K562 (cell line): ENCODE data around the gene HLCS. TPM values are rescaled to one million over a fixed set of nuclear protein-coding genes. Genes with fewer than 3 reads are reported as not detected.
A peak's percentile ranks its signal among the peaks of the same experiment; 100 is the strongest.

Experiments used
- ATF7 ChIP-seq: fragments of 450-650 bp; IDR thresholded peaks from 2 replicates; pipeline ENCODE4 v1.7.1; 2014; ENCODE audit warnings: mild to moderate bottlenecking, moderate library complexity
- CBFA2T2 ChIP-seq: fragments of 450-650 bp; conservative IDR thresholded peaks from 2 replicates; pipeline ENCODE4 v1.6.1; 2017; ENCODE audit warnings: mild to moderate bottlenecking
- EP300 ChIP-seq: IDR thresholded peaks from 2 replicates; pipeline ENCODE4 v1.6.1; 2012; ENCODE audit warnings: low read length, improper control_type of control experiment
- HDAC8 ChIP-seq: fragments of 450-650 bp; IDR thresholded peaks from 2 replicates; pipeline ENCODE4 v1.6.1; 2016; ENCODE audit warnings: mild to moderate bottlenecking, missing genetic modification characterization, moderate library complexity, missing compliant biosample characterization
- IFI16 ChIP-seq: fragments of 250-450 bp; sonication (Bioruptor Pico); IDR thresholded peaks from 2 replicates; pipeline ENCODE4 v2.1.2; 2022; ENCODE audit warnings: mild to moderate bottlenecking, inconsistent platforms
- KLF16 ChIP-seq: IDR thresholded peaks from 2 replicates; pipeline ENCODE4 v1.6.1; 2016; ENCODE audit warnings: antibody characterized with exemption
- L3MBTL2 ChIP-seq: fragments of 450-650 bp; IDR thresholded peaks from 2 replicates; pipeline ENCODE4 v1.6.1; 2016; ENCODE audit warnings: mild to moderate bottlenecking, moderate library complexity
- NBN ChIP-seq: fragments of 450-650 bp; IDR thresholded peaks from 2 replicates; pipeline ENCODE4 v1.6.1; 2016; ENCODE audit warnings: low read depth, mild to moderate bottlenecking
- RBM25 ChIP-seq: fragments of 200-400 bp; formaldehyde crosslinking; IDR thresholded peaks from 2 replicates; pipeline ENCODE4 v1.6.1; 2018; ENCODE audit warnings: low read length, low read depth, moderate library complexity; ENCODE audit not compliant: severe bottlenecking
- STAT6 ChIP-seq: sonication (generic); formaldehyde crosslinking; IDR thresholded peaks from 2 replicates; pipeline ENCODE4 v1.8.1; 2023; ENCODE audit warnings: mild to moderate bottlenecking, missing genetic modification reagents
- TBL1XR1 ChIP-seq, 2 experiments: IDR thresholded peaks; 2 replicates each; pipeline ENCODE4 v1.6.1; 2012; ENCODE audit warnings: improper control_type of control experiment in 2 of 2, low read length in 2 of 2, mild to moderate bottlenecking in 1 of 2
- TEAD1 ChIP-seq, 2 experiments: fragments of 450-650 bp in 1 of 2; sonication (generic) in 1 of 2; formaldehyde crosslinking; IDR thresholded peaks; 2 replicates each; pipeline versions ENCODE4 v1.4.0 to v1.8.0; 2020 to 2022; ENCODE audit warnings: mild to moderate bottlenecking in 2 of 2, missing genetic modification reagents in 1 of 2
- ZBED1 ChIP-seq: IDR thresholded peaks from 2 replicates; pipeline ENCODE4 v1.6.1; 2014
- ZNF224 ChIP-seq: sonication (generic); formaldehyde crosslinking; IDR thresholded peaks from 2 replicates; pipeline ENCODE4 v1.8.0; 2022; ENCODE audit warnings: mild to moderate bottlenecking, missing genetic modification reagents
- ZNF239 ChIP-seq: fragments of 250-450 bp; sonication (Bioruptor Pico); IDR thresholded peaks from 2 replicates; pipeline ENCODE4 v1.4.0; 2020; ENCODE audit warnings: mild to moderate bottlenecking
- ZNF347 ChIP-seq: fragments of 450-650 bp; formaldehyde crosslinking; IDR thresholded peaks from 2 replicates; pipeline ENCODE4 v1.4.0; 2020; ENCODE audit warnings: low read depth, mild to moderate bottlenecking, moderate library complexity
- ZNF354B ChIP-seq: fragments of 250-450 bp; sonication (Bioruptor Pico); IDR thresholded peaks from 2 replicates; pipeline ENCODE4 v1.4.0; 2020
- ZNF507 ChIP-seq: conservative IDR thresholded peaks from 2 replicates; pipeline ENCODE4 v1.6.1; 2017; ENCODE audit warnings: missing genetic modification characterization, missing compliant biosample characterization
- polyA plus RNA-seq, 8 experiments: library from polyadenylated mRNA; depleted of rRNA in 4 of 8; stranded (reverse) in 5 of 8; unstranded in 3 of 8; fragments of >200 nt; fragmentation: Nextera tagmentation in 2 of 8; fragmentation: Illumina TruSeq in 1 of 8; extraction: Ambion mirVana in 2 of 8; extraction: Trizol in 1 of 8; gene quantifications; 2 replicates each; pipeline versions ENCODE4 v1.2.1 to v1.2.3, GENCODE V29; 2011 to 2014; ENCODE audit warnings: inconsistent platforms in 1 of 8, missing spikeins in 1 of 8
- total RNA-seq, 7 experiments: library from RNA; depleted of rRNA in 6 of 7; stranded (reverse); fragments of >200 nt in 6 of 7; fragmentation: Illumina TruSeq in 2 of 7; extraction: Trizol in 2 of 7; gene quantifications; 2 replicates each; pipeline versions ENCODE4 v1.2.1 to v1.2.3, GENCODE V29; 2011 to 2021; ENCODE audit warnings: low replicate concordance in 1 of 7
- TF ChIP-seq, protein P1 (sequence below): fragments of 250-450 bp; sonication (Bioruptor Pico); IDR thresholded peaks from 2 replicates; pipeline ENCODE4 v1.5.0; 2021
- TF ChIP-seq, protein P2 (sequence below), 2 experiments: fragments of 250-450 bp in 1 of 2; fragments of 450-650 bp in 1 of 2; sonication (Bioruptor Pico) in 1 of 2; IDR thresholded peaks; 2 replicates each; pipeline versions ENCODE4 v1.6.1 to v1.8.0; 2016 to 2021; ENCODE audit warnings: mild to moderate bottlenecking in 2 of 2, moderate library complexity in 2 of 2, missing compliant biosample characterization in 1 of 2, missing genetic modification characterization in 1 of 2
- TF ChIP-seq, protein P3 (sequence below): fragments of 450-650 bp; IDR thresholded peaks from 2 replicates; pipeline ENCODE4 v1.6.1; 2018; ENCODE audit not compliant: partially characterized antibody

Gene HLCS
- total and polyA plus RNA-seq, 9 of the 15 experiments (the other 6 are each of a cell fraction or from before 2014, with no cell fraction given) = 3.0 to 21.5 (median 17.1) TPM

- TF ChIP-seq STAT6 (CRISPR knock-in tag) = no peak
- TF ChIP-seq EP300 = peak; percentile 42; the same call in 1 of the 2 replicates
- TF ChIP-seq, protein P1, sequence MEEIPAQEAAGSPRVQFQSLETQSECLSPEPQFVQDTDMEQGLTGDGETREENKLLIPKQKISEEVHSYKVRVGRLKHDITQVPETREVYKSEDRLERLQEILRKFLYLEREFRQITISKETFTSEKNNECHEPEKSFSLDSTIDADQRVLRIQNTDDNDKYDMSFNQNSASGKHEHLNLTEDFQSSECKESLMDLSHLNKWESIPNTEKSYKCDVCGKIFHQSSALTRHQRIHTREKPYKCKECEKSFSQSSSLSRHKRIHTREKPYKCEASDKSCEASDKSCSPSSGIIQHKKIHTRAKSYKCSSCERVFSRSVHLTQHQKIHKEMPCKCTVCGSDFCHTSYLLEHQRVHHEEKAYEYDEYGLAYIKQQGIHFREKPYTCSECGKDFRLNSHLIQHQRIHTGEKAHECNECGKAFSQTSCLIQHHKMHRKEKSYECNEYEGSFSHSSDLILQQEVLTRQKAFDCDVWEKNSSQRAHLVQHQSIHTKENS (CRISPR knock-in tag) = peak; percentile 72; the same call in 1 of the 2 replicates
- TF ChIP-seq KLF16 = peak; percentile 57; the same call in 1 of the 2 replicates
- TF ChIP-seq, protein P2, sequence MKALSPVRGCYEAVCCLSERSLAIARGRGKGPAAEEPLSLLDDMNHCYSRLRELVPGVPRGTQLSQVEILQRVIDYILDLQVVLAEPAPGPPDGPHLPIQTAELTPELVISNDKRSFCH (CRISPR knock-in tag; IDR thresholded peaks at IDR 0.05) = no peak
- TF ChIP-seq, protein P2 (tag; IDR thresholded peaks at IDR 0.05) = no peak
- TF ChIP-seq L3MBTL2 = peak; percentile 44
- 0 out of 4 replicates have a peak, but pooled peaks of 1 of the 2 experiments have one; percentile 49 for TF ChIP-seq TEAD1 (CRISPR knock-in tag; IDR thresholded peaks at IDR 0.05)
- TF ChIP-seq ZNF347 (CRISPR knock-in tag) = no peak
- no peak for TF ChIP-seq CBFA2T2
- TF ChIP-seq RBM25 = no peak
- no peak for TF ChIP-seq ZNF239 (CRISPR knock-in tag)
- no peak for TF ChIP-seq HDAC8 (tag)
- TF ChIP-seq NBN = 0 out of 2 replicates have a peak, but pooled peaks have one; percentile 60
- no peak for TF ChIP-seq IFI16
- TF ChIP-seq ZBED1 = no peak
- TF ChIP-seq ZNF507 (tag) = no peak
- TF ChIP-seq TBL1XR1 (IDR thresholded peaks at IDR 0.05; ENCODE audit: low read length in 2 of 2) = peak in 1 of 2 experiments; percentile 68; a peak in 2 of 4 replicates
- no peak for TF ChIP-seq ZNF224 (CRISPR knock-in tag)
- TF ChIP-seq ZNF354B = no peak
- TF ChIP-seq ATF7 = peak; percentile 81
- TF ChIP-seq, protein P3, sequence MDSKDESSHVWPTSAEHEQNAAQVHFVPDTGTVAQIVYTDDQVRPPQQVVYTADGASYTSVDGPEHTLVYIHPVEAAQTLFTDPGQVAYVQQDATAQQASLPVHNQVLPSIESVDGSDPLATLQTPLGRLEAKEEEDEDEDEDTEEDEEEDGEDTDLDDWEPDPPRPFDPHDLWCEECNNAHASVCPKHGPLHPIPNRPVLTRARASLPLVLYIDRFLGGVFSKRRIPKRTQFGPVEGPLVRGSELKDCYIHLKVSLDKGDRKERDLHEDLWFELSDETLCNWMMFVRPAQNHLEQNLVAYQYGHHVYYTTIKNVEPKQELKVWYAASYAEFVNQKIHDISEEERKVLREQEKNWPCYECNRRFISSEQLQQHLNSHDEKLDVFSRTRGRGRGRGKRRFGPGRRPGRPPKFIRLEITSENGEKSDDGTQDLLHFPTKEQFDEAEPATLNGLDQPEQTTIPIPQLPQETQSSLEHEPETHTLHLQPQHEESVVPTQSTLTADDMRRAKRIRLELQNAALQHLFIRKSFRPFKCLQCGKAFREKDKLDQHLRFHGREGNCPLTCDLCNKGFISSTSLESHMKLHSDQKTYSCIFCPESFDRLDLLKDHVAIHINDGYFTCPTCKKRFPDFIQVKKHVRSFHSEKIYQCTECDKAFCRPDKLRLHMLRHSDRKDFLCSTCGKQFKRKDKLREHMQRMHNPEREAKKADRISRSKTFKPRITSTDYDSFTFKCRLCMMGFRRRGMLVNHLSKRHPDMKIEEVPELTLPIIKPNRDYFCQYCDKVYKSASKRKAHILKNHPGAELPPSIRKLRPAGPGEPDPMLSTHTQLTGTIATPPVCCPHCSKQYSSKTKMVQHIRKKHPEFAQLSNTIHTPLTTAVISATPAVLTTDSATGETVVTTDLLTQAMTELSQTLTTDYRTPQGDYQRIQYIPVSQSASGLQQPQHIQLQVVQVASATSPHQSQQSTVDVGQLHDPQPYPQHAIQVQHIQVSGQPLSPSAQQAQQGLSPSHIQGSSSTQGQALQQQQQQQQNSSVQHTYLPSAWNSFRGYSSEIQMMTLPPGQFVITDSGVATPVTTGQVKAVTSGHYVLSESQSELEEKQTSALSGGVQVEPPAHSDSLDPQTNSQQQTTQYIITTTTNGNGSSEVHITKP = peak; percentile 54
Measured at GRCh38 chr21:36976882-36977651, 10.6 kb upstream of the HLCS start (continued).
